ENCODE results near the gene BORCS5. TPM values are rescaled to one million over a fixed set of nuclear protein-coding genes. Genes with fewer than 3 reads are reported as not detected.

Gene BORCS5
- total and polyA plus RNA-seq, 2 of the 4 experiments (the other 2 are of a cell fraction): 14.4 to 18.3 TPM

DNA sequence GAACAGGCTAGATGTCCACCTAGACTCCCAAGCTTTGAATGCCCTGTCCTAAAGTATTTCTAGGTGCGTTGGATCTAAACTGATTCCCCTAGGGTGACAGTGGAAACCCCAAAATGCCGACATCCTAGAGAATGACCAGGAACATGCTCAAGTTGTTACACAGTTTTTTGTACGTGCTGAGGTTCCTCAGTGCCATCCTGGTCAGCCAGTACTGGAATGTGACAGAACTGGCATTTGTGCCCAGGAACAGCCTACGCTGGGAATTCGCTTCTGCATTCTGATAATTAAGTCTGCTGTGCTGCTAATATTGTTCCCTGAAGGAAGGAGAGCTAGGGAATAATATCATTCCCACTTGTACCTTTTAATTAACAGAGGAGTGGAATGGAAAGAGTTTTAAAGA is 40.3 kb downstream of the BORCS5 start:
- Histone ChIP-seq H2BK20ac (ENCODE audit: low read depth, low read length) (peak overlapping the region; percentile 46), H3K4me1 (ENCODE audit: control insufficient read depth, insufficient read depth, low read length) (peaks cover 8% of the 10 kb centered on the region), H3K4me3 (ENCODE audit: insufficient read depth, low read depth, low read length) (no peak overlapping the region), H4K5ac (ENCODE audit: low read depth, low read length) (peak overlapping the region; percentile 56; the same call in 1 of the 2 replicates), H2BK120ac (ENCODE audit: low read depth, low read length) (0 out of 2 replicates have a peak overlapping the region, but pooled peaks have one; percentile 26), H2BK15ac (ENCODE audit: low read depth, low read length) (peak overlapping the region; percentile 40; the same call in 1 of the 3 replicates), H4K8ac (ENCODE audit: low read depth in 2 of 2, low read length in 2 of 2) (no peak overlapping the region; a peak in 1 of 4 replicates), H3K4ac (ENCODE audit: low read depth, low read length) (peak overlapping the region; percentile 66), H3K23ac (ENCODE audit: low read depth, low read length) (no peak overlapping the region), H3K9me1 (ENCODE audit: insufficient read depth, low read length) (peaks cover 10% of the 10 kb centered on the region), H2AFZ (replicated peaks; ENCODE audit: low read length, poor library complexity) (no peak overlapping the region), H3K36me3 (ENCODE audit: control insufficient read depth, insufficient read depth, low read length) (no peaks in the 10 kb centered on the region), H2AK9ac (replicated peaks; ENCODE audit: low read depth, low read length, poor library complexity) (no peak overlapping the region), H4K91ac (ENCODE audit: insufficient read depth, low read depth, low read length) (peak overlapping the region; percentile 35; the same call in 1 of the 2 replicates), H3K56ac (ENCODE audit: extremely low read depth, insufficient read depth, low read length) (no peak overlapping the region), H3K27ac (ENCODE audit: insufficient read depth, low read length) (no peak overlapping the region), H3K14ac (replicated peaks; ENCODE audit: low read depth, low read length) (no peak overlapping the region), H3K27me3 (ENCODE audit: control insufficient read depth, insufficient read depth, low read length) (no peaks in the 10 kb centered on the region), H3K4me2 (ENCODE audit: low read depth, low read length) (no peak overlapping the region), H3K9me3 (ENCODE audit: control insufficient read depth, insufficient read depth, low read length) (no peaks in the 10 kb centered on the region), H3K79me1 (ENCODE audit: low read depth in 1 of 2, low read length in 2 of 2) (peaks cover 0 to 17% of the 10 kb centered on the region in 2 experiments; a peak in 2 of 4 replicates), H4K20me1 (ENCODE audit: insufficient read depth, low read length) (no peaks in the 10 kb centered on the region), H3K18ac (ENCODE audit: low read depth, low read length) (peak overlapping the region; percentile 0), H2AK5ac (ENCODE audit: low read depth, low read length) (peak overlapping the region; percentile 47; the same call in 1 of the 2 replicates), H3K9ac (ENCODE audit: low read depth, low read length) (no peak overlapping the region), H2BK5ac (ENCODE audit: low read depth, low read length, poor library complexity, severe bottlenecking) (no peak overlapping the region)
- dilution Hi-C loops (cut with HindIII; ENCODE audit: low sequenced_read_pairs, unreplicated experiment): no loop called here
- in situ Hi-C loops (cut with MboI; ENCODE audit: low sequenced_read_pairs): loop anchor here (10.0 kb wide), 1 partner anchor 168 kb away; the partner anchor contains the start of gene DUSP16
- ATAC-seq (ENCODE audit: low read depth): no peak
- POLR2A ChIA-PET (ENCODE audit: unreplicated experiment): no interaction called here
- intact Hi-C loops (cut with micrococcal nuclease): loop anchor here (5.0 kb wide), 1 partner anchor 110 kb away; no protein-coding TSS in a partner anchor
- WGBS, 2 experiments (ENCODE audit: extremely low coverage in 2 of 2, insufficient read length in 1 of 2): 92% methylated on average over 2 of the region's 5 CpGs; no CpG with 5 or more reads in 1 of the 2 experiments
- CTCF ChIA-PET: interaction anchor here (1.5 kb wide), 1 partner anchor 10 kb away, joined by 5 read pairs; no protein-coding TSS in a partner anchor
- no TSS peak for BruUV-seq (replicated peaks)
- TF ChIP-seq RAD21 (IDR thresholded peaks at IDR 0.05; ENCODE audit: low read length) (no peak), CHD1 (IDR thresholded peaks at IDR 0.05; ENCODE audit: low read depth, low read length) (no peak), MXI1 (IDR thresholded peaks at IDR 0.05; ENCODE audit: borderline replicate concordance, low read depth, low read length) (no peak), NFE2L2 (IDR thresholded peaks at IDR 0.05; ENCODE audit: low read depth, low read length) (no peak), RCOR1 (IDR thresholded peaks at IDR 0.05; ENCODE audit: insufficient replicate concordance, low read length) (no peak), SMC3 (IDR thresholded peaks at IDR 0.05; ENCODE audit: low read depth, low read length) (no peak), MAFK (IDR thresholded peaks at IDR 0.05; ENCODE audit: low read depth, low read length) (no peak), POLR2A (IDR thresholded peaks at IDR 0.05; ENCODE audit: low read depth, low read length) (no peak), RFX5 (IDR thresholded peaks at IDR 0.05; ENCODE audit: low read depth, low read length) (no peak), BHLHE40 (IDR thresholded peaks at IDR 0.05; ENCODE audit: low read depth, low read length) (no peak), CEBPB (IDR thresholded peaks at IDR 0.05; ENCODE audit: low read depth, low read length) (no peak), FOS (IDR thresholded peaks at IDR 0.05; ENCODE audit: low read depth, low read length) (no peak), MAZ (IDR thresholded peaks at IDR 0.05; ENCODE audit: borderline replicate concordance, low read depth, low read length) (no peak)
- TF ChIP-seq, protein P1, sequence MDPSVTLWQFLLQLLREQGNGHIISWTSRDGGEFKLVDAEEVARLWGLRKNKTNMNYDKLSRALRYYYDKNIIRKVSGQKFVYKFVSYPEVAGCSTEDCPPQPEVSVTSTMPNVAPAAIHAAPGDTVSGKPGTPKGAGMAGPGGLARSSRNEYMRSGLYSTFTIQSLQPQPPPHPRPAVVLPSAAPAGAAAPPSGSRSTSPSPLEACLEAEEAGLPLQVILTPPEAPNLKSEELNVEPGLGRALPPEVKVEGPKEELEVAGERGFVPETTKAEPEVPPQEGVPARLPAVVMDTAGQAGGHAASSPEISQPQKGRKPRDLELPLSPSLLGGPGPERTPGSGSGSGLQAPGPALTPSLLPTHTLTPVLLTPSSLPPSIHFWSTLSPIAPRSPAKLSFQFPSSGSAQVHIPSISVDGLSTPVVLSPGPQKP (IDR thresholded peaks at IDR 0.05; ENCODE audit: borderline replicate concordance, low read depth, low read length): no peak
- TF ChIP-seq, protein P2, sequence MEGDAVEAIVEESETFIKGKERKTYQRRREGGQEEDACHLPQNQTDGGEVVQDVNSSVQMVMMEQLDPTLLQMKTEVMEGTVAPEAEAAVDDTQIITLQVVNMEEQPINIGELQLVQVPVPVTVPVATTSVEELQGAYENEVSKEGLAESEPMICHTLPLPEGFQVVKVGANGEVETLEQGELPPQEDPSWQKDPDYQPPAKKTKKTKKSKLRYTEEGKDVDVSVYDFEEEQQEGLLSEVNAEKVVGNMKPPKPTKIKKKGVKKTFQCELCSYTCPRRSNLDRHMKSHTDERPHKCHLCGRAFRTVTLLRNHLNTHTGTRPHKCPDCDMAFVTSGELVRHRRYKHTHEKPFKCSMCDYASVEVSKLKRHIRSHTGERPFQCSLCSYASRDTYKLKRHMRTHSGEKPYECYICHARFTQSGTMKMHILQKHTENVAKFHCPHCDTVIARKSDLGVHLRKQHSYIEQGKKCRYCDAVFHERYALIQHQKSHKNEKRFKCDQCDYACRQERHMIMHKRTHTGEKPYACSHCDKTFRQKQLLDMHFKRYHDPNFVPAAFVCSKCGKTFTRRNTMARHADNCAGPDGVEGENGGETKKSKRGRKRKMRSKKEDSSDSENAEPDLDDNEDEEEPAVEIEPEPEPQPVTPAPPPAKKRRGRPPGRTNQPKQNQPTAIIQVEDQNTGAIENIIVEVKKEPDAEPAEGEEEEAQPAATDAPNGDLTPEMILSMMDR (conservative IDR thresholded peaks at IDR 0.05; ENCODE audit: low read depth, low read length): no peak
- TF ChIP-seq, protein P3, sequence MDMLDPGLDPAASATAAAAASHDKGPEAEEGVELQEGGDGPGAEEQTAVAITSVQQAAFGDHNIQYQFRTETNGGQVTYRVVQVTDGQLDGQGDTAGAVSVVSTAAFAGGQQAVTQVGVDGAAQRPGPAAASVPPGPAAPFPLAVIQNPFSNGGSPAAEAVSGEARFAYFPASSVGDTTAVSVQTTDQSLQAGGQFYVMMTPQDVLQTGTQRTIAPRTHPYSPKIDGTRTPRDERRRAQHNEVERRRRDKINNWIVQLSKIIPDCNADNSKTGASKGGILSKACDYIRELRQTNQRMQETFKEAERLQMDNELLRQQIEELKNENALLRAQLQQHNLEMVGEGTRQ (IDR thresholded peaks at IDR 0.05; ENCODE audit: low read depth, low read length): no peak
- DNase-seq: no peak

Measured in IMR-90 (cell line).